ENCODE results near the gene APH1B. TPM values are rescaled to one million over a fixed set of nuclear protein-coding genes. Genes with fewer than 3 reads are reported as not detected.
"Not testable (repeated sequence)": the region's sequence is repeated elsewhere in the genome, so short reads cannot be mapped to it uniquely, and the experiment has no call there.

APH1B gene
- total RNA-seq, 1 donor from 2014 or later = 12.6 TPM

DNA sequence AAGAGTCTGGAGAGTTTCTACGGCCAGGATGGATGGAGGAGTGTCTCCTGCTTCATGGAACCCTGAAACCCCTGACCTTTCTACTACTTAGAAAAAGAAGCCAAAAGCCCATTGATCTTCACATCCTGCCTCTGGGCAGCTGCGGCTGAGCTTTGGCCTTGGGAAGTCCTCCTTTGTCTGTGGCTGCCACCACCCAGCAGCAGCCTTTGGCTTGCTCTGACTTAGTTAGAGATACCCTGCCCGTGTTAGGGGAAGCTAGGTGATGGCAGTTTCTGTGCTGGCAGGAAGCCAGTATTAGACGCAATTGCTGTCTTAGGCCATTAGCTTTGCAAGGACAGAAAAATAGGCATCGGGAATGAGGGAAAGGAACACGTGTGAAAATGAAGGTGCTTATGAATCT is 18.8 kb downstream of the APH1B start:
- no peak for DNase-seq (ENCODE audit: low read depth)

DNA sequence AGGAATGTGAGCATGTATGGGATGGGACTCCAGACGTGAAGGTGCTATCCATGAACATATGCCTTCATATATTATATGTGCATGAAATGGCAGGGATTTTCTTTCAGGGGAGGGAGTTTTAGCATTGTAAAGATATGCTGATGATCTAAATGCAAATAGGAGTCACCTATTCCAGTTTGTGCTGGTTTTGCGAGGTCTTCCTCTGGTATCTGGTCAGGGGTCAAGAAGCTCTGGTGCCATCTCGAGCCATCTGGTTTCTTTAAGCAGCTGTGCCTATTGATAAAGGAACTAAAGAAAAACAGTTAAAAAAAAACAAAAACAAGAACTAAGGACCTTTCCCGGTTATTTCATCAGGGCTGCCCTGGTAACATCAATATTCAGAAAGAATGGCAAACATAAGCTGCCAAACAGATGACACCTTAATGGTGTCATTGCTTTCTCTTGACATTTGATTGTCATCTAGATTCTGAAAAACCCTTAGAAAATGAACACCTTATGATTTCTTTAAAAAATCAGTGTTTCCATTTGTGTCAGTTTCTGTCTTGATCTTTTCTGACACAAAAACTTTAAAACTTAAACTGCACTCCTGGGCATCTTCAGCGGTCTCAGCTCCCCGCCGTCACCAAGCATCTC is 22.7 kb downstream of the APH1B start:
- no peak for DNase-seq (ENCODE audit: low read depth)

DNA sequence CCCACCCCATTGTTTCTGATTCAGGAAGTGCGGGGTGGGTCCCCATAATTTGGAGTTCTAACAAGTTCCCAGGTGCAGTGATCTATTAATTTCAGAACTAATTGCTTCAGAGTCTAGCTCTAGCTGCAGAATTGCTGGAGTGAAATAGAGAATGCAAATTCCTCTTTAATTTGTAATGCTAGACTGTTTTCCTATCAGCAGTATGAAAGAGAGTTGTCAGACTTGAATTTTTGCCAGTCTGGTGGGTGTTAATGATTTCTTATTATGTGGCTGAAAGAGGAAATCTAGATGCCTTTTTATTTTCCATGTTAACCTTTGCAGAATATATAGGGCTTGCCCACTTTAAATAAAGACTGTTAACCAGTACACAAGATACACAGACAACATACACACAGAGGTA is 23.7 kb downstream of the APH1B start:
- peak; percentile 74 for DNase-seq (ENCODE audit: low read depth)

DNA sequence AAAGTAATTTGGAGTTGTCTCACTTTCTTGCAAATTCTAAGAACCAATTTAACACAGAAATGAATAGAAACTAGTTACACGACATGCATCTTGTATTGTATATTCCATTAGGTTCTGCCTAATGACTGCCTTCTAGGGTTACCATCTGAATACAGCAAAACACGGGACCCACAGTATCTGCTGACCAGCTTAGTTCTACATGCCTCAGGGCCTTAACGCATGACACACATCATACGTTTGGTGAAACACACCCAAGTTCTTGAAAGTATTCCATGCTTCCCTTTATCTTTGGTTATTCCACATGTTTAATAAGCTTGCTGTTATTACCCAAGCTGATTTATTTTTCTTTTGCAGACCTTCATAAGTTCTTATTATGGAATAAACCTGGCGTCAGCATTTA is 27.9 kb downstream of the APH1B start:
- no peak for DNase-seq (ENCODE audit: low read depth)

DNA sequence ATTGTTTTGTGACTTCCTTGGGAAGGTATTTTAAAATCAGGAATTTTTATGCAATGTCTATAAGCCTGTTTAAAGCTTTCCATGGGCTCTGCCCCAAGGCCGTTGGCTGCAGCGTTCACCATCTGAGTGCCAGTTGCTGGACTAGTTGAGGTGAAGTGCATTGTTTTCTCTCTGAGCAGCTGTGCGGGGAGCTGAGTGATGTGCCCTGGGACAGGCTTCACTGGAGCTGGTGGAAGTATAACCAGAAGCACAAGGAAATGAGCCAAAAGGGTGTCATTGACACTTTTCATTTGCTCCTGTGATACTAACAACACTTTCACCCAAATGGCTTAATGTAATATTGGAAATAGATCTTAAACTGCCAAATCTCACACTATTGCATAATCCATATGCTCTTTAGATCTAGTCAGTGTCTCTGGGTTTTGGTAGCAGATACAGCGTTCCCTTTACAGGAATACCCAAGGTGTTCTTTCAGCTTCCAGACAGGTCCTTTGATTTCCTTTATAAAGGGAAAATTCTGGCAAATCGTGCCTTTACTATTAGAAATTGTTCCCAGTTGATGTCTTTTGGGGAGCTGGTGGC is 29.2 kb downstream of the APH1B start:
- DNase-seq (ENCODE audit: low read depth) = peak; percentile 84

DNA sequence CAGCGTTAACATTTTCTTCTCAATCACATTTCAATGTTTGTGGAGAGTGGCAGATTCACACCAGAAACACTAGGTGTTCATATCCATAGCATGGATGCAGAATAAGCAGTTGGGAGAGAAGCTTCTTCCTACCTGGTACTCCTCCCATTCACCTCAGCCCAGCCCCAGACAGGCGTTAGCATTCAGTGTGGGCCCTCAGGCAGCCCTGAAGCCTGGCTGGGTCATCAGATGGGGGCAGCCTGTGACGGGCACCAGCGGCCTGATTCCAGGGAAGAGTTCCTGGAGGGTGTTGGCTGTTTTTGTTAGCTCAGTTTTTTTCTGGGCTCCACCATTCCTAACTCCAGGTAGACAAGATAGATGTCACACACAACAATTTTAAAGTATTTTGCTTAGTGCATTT is 31.1 kb downstream of the APH1B start:
- no peak for DNase-seq (ENCODE audit: low read depth)

DNA sequence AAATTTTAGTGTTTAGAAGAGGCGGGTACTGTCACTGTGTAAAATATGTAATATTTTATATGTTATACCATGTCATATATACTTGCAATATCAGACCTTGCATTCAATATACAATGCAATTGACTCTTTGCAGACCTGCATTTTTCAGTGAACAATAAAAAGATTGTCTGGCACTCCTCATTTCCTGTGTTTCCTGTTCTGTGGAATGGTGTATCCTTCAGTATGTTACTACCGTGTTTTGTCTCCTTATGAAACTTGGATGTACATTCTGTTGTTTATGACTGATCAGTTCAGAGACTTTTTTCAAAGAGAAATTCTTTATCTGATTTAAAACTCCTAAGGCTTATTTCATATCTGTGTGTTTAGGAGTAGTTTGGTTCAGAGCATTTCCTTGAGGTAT is 31.5 kb downstream of the APH1B start:
- no peak for DNase-seq (ENCODE audit: low read depth)

DNA sequence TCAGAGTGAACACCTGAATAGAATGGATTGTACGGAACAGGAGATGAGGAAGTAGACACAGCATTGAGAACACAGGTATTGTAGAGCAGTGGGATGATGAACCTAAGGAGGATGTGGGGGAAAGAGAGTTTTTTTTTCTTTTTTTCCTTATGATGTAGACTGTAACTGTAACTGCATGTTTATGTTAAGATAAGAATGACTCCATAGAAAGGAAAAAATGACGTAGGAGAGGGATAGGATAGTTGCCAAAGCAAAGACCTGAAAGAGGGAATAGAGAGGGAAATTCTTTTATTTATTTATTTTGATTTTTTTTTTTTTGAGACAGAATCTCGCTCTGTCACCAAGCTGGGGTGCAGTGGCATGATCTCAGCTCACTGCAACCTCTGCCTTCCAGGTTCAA is 33.2 kb downstream of the APH1B start:
- DNase-seq (ENCODE audit: low read depth) = no peak

DNA sequence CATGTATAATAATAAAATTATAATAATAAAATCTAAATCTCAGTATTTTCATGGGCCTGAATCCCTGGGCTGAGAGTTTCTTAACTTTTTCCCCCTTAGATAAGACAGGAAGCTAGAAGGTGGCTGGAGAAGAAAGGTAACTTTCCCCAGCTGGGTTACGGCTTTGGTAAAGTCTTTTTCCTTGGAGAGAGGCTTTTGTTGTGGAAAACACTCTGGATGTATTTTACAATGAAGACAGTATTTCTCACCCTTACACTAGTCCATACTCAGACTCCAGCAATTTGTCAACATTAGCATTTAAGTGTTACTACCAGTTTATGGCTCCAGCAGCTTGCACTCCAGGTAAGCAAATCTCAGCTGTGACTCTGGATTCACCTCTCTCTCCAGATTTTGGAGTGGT is 34.9 kb downstream of the APH1B start:
- DNase-seq (ENCODE audit: low read depth) = no peak

DNA sequence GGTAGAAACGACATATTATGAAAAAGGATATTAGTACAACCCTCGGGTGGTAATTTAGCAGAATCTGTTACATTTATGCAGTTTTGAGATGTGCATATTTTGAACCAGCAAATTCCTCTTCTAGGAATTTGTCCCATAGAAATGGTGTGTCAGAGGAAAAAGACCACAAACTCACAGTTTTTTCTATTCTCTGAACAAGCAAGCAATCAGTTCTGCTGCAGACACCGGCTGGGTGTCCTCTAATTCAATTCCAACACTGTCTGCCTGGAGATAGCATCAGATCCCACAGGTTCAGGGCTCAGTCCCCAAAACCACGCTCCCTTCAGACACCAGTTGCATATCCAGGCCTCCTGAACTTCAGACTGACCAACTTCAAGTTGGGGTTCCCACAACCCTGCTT is 36.4 kb downstream of the APH1B start:
- DNase-seq (ENCODE audit: low read depth) = no peak

DNA sequence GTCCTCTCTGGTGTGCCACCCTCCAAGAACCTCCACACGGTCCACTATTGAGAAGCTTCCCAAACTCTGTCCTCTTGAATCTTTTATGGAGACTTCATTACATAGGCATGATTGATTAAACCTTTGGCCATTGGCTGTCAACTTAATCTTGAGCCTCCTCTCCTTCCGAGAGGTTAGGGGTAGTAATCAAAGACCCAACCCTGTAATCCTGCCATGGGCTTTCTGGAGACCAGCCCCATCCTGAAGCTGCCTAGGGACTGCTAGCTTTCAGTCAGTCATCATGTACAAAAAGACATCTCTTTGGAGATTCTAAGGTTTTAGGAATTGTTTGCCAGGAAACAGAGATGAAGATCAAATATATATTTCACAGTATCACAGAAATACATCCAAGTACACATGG is 37.0 kb downstream of the APH1B start:
- no peak for DNase-seq (ENCODE audit: low read depth)

DNA sequence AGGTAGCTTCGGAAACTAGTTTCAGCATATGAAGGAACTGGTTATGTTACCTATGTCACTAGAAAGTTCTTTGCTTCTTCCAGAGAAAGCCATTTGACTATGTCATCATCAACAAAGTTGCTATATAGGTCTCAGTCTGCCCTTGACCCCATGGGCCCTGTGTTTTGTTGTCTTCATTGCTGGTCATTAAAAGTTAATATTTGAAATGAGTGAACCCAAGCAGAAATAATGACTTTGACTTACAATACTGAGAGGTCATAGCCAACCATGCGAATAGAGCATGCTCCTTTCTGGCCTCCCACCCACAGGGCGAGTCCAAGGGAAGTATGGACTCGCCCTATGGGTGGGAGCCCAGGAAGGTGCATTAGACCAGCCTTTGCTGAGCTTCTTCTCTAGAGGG is 40.9 kb downstream of the APH1B start:
- peak; percentile 78 for DNase-seq (ENCODE audit: low read depth)

DNA sequence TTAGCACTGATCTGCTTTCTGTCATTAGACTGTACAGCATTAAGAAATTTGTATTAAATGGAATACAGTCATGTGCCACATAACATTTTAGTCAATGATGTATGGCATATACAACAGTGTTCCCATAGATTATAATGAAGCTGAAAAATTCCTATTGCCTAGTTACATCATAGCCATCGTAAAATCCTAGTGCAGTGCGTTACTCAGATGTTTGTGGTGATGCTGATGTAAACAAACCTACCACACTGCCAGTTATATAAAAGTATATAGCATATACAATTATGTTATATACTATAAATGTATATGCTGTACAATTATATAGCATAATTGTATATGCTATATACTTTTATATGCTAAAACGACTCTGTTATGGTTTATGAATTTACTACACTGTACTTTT is 41.7 kb downstream of the APH1B start:
- no peak for DNase-seq (ENCODE audit: low read depth)

DNA sequence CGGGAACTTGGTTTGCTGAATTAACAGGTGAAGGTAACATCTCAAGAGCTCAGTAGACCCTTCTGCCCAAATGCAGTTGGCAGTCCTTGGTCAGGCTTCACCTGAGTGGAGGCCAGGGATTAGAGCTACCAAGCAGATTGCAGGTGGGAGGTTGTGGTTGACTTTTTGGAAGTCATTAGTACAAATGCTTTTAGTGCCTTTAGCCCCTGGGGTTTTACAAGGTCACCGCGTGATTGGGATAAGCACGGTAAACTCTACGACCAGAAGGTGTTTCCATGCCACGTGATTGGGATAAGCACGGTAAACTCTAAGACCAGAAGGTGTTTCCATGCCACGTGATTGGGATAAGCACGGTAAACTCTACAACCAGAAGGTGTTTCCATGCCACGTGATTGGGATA is 43.0 kb downstream of the APH1B start:
- not testable (repeated sequence) for DNase-seq (ENCODE audit: low read depth)

DNA sequence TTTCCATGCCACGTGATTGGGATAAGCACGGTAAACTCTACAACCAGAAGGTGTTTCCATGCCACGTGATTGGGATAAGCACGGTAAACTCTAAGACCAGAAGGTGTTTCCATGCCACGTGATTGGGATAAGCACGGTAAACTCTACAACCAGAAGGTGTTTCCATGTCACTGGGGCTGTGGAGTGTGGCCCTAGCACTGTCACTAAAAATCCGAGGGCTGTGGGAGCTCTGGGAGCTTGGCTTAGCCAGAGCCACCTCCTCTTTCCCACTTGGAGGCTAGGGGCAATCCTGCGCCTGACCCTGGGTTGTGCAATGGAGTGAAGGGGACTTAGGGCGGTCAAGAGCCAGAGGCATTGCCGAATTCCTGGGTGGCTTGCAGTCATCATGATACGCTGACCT is 43.6 kb downstream of the APH1B start:
- not testable (repeated sequence) for DNase-seq (ENCODE audit: low read depth)

DNA sequence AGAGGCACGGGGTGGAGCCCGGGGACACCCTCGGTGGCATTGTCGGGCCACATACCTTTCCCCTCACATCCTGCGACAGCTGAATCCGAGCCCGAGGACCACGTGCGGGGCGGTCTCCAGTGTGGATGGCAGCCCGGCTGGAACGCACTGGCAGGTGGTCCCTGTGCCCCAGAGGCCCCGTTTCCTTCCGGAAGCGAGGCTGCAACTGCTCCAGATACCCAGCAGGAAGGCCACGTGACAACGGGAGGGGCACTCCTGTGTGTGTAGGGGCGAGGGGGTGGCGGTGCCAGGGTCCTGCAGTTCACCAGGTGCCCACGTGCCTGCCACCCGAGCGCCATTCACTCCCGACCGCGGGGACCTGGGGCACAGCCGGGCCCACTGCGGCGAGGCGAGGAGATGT is 44.1 kb downstream of the APH1B start:
- DNase-seq (ENCODE audit: low read depth) = no peak

DNA sequence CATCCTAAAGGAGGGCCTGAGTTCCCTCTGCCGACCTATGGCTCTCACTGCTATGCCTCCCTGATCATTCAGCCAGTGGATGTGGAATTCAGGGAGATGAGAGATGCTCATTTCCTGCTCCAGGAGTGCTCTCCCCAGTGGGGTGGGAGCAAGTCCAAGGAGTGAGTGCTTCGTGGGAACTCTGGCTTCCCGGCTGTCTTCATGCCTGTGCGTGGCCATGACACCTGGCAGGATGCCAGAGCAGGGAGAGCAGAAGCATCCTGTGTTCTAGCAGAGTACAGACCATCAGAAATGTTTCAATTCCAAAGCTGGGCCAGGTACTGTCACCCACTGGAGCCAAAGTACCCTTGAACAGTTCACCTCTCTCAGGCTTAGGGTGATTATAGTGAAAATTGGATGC is 45.1 kb downstream of the APH1B start:
- DNase-seq (ENCODE audit: low read depth) = no peak

DNA sequence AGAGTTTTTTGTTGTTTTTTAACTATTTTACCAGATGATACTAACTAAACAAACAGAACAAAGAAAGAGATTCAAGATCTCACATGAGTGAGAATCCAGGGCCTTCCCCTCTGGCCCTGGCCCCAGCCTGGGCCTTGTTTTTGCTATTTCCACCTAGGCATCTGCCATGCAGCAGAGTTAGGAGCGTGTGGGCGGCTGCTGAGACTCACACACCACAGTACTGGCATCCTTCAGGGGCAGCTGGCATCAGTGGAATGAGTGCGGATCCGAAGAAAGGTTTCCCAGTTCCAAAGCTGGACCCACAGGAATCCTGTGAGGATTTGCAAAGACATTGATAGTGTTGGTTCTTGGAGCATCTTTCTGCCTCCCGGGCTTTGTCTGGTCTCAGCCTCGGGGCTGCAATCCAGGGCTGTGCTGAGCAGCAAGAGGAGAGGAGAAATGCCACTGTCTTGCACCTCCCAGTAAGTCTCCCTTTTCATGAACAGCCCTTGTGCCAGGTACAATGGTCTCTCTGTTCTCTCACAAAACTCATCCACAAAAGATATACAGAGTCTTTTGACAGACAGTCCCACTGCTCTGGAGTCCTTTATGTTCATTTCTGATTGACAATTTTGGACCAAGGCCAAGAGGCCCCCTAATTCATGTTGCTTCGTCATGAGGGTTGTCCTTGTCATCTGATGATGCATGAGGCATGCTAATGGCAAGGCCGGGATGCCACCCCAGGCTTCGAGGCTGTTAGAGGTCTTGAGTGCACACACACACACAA is 46.6 kb downstream of the APH1B start:
- no peak for DNase-seq (ENCODE audit: low read depth)

DNA sequence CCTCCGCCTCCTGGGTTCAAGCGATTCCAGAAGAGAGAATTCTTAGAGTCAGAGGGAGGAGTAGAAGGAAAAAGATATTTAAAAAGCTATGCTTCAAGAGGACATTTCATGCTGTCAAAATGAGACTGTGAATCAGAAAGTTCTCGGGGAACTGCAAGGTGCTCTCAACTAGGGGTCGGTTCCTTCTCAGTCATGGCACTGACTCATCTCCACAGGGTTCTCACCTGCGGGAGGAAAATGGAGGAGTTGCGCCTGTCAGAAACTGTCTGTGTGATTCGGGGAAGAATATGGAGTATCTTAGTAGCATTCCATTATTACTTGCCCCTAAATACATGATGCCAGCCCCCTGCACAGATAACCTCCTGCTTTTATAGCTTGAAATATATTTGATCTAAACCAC is 47.4 kb downstream of the APH1B start:
- no peak for DNase-seq (ENCODE audit: low read depth)

DNA sequence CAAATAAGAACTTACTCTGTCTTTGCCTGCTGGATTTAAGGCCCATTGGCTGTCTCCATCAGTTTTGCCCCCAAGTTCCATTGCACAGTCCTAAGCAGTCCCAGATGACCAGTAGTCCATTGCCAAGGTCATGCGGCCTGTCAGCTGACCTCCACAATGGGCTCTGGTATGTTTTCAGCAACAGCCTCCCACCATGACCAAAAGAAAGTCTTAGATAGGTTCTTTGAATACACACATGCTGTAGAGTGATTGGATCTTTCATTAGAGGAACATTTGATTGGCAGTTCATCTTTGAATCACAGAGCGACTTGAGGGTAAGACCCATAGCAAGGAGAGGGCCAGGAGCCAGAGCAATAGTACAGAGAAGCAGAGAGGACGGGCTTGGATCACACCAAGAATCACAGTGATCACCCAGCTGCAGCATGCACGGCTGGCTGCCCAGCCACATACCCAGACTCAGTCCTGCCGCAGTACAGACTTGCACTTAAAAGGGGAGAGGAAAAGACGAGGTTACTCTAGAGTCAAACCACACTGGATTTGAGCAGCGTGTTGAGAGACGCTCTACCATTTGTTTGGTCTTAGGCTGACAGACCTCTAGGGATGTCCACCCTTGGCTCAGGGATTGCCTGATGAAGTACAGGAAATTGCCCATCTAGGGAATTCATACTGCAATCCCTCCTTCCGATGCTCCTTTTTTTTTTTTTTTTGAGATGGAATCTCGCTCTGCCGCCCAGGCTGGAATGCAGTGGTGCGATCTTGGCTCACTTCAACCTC is 50.4 kb downstream of the APH1B start:
- no peak for DNase-seq (ENCODE audit: low read depth)

DNA sequence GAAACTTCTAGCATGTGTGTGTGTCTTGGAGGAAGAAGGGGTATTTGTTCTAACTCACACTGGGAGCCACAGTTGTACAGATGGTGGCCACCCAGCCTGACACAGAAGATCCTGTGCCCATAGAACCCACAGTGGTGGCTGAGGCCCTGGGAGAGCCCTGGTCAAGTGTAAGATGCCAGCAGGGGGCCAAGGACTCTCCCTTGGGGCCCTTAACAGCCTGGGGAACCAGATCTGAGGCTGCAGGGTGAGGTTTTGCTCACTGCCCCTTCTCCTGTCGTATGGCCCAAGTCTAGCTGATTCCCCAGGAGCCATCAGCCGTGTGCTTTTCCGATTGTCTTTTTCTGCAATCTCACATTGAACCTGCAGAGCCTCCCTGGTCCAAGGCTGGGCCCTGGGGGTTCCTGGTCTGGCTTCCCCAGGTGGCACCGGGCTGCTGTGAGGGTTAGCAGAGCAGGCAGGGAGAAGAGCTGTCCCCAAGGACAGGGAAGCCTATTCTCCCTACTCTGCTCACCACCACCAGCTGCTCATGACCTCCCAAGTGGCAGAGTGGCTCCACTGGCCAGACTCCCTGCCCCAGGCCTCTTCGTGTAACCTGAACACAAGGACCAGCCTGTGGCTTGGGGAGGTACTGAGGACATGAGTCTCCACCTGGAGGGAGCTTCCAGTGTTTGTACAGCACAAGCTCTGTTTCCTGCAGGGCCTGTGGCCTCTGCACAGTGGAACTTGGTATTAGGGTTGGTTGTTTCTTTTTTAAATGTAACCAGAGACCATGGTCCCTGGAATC is 52.4 kb downstream of the APH1B start:
- no peak for DNase-seq (ENCODE audit: low read depth)

DNA sequence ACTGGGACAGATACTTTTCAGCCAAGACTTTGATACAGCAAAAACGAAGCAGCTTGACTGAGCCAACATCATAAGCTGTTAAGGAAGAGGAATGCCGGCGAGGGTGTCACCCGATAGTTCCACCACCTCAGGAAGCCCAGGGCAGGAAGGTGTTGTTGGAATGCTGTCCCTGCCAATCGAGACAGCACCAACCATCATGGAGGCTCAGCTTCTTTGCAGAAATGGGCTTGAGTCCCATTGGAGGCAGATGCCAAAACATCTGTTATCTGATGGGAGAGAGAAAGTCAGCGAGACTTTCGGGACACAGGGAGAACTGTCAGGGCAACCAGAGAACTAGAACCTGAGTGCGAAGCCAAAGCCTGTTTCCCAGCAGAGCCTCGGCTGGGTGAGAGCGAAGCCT is 53.5 kb downstream of the APH1B start:
- DNase-seq (ENCODE audit: low read depth) = no peak

Data from renal cortical epithelial cell (primary cell).